HFFc6 (cell line): ENCODE data around the gene OPCML. TPM values are rescaled to one million over a fixed set of nuclear protein-coding genes. Genes with fewer than 3 reads are reported as not detected.

ENCODE experiments used
- DNase-seq: peaks from one replicate; pipeline ENCODE4 v3.0.0-alpha.2; 2018
- H3K27ac Mint-ChIP-seq: 2 replicates; pipeline ENCODE4 v1.8.0; 2020; ENCODE audit warnings: mild to moderate bottlenecking, mixed read lengths
- H3K27me3 Mint-ChIP-seq: 2 replicates; pipeline ENCODE4 v1.8.0; 2021; ENCODE audit warnings: mild to moderate bottlenecking, moderate library complexity, mixed read lengths; ENCODE audit not compliant: insufficient read depth
- H3K36me3 Mint-ChIP-seq: 2 replicates; pipeline ENCODE4 v1.8.0; 2021; ENCODE audit warnings: low read depth, mixed read lengths
- H3K4me1 Mint-ChIP-seq: 2 replicates; pipeline ENCODE4 v1.8.0; 2020; ENCODE audit warnings: low read depth, mixed read lengths
- H3K4me3 Mint-ChIP-seq: 2 replicates; pipeline ENCODE4 v1.8.0; 2020; ENCODE audit warnings: mild to moderate bottlenecking, moderate library complexity, mixed read lengths
- H3K9me3 Mint-ChIP-seq: 2 replicates; pipeline ENCODE4 v1.8.0; 2020; ENCODE audit warnings: mild to moderate bottlenecking, mixed read lengths
- total RNA-seq, 6 experiments: library from RNA; stranded (reverse); fragmentation: NEBNext Ultra II Directional; extraction: Animal tissue kit (Norgen Biotek cat#: 25700); gene quantifications; 2 replicates in 1 of 6; 3 replicates in 5 of 6; pipeline ENCODE4 v1.2.3, GENCODE V29; 2021
- TF ChIP-seq, protein P1 (sequence below): fragments of 200-600 bp; sonication (generic); IDR thresholded peaks from 2 replicates; pipeline ENCODE4 v1.5.0; 2021; ENCODE audit warnings: antibody characterized with exemption, mild to moderate bottlenecking

The OPCML gene
- total RNA-seq, 6 experiments from 2014 or later, result 0.11 to 1.7 (median 0.33) TPM

DNA sequence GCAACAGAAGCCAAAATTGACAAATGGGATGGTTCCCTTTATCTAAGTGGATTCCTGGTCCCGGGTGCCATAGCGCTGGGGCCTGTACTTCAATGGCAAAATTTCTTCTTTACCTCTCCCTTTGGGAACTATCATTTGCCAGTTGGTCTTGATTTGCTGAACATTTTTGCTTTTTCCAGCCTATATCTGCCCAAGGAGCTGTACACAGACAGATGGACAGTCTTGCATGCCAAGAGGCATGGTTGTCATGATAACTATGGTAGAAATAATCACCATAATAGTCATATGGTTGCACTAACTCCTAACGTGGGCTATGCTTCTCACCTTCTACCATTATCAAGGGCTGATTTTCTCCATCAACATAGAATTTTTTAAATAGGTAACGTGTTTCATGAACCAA is 1030.9 kb downstream of the OPCML start:
- Mint-ChIP-seq H3K27me3 (peaks cover 9% of the 10 kb centered on the region; the same call in 1 of the 2 replicates), H3K4me3 (no peak overlapping the region), H3K36me3 (no peaks in the 10 kb centered on the region), H3K27ac (no peak overlapping the region), H3K4me1 (peaks cover 9% of the 10 kb centered on the region; the same call in 1 of the 2 replicates), H3K9me3 (no peaks in the 10 kb centered on the region; the same call in 1 of the 2 replicates)
- TF ChIP-seq, protein P1, sequence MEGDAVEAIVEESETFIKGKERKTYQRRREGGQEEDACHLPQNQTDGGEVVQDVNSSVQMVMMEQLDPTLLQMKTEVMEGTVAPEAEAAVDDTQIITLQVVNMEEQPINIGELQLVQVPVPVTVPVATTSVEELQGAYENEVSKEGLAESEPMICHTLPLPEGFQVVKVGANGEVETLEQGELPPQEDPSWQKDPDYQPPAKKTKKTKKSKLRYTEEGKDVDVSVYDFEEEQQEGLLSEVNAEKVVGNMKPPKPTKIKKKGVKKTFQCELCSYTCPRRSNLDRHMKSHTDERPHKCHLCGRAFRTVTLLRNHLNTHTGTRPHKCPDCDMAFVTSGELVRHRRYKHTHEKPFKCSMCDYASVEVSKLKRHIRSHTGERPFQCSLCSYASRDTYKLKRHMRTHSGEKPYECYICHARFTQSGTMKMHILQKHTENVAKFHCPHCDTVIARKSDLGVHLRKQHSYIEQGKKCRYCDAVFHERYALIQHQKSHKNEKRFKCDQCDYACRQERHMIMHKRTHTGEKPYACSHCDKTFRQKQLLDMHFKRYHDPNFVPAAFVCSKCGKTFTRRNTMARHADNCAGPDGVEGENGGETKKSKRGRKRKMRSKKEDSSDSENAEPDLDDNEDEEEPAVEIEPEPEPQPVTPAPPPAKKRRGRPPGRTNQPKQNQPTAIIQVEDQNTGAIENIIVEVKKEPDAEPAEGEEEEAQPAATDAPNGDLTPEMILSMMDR, result no peak
- no peak for DNase-seq

DNA sequence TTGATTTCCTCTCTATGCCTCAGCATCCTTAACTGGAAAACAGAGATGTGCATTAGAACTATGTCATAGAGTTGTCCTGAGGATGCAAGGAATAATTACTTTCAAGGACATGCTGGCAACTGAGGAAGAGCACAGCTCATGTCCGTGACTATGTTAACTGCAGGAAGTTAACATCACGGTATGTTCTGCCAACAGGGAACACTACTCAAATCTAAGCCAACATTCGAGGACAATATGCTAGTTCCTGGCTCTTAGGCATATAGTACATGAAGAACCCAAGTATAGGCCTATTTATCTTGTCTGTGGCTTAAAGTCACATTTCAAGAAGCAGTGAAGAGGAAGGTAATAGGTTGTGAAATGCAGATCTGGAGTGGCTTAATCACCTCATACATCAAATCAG is 1032.6 kb downstream of the OPCML start:
- H3K9me3 Mint-ChIP-seq, result no peaks in the 10 kb centered on the region; the same call in 1 of the 2 replicates
- H3K4me3 Mint-ChIP-seq, result no peak overlapping the region
- no peaks in the 10 kb centered on the region; the same call in 1 of the 2 replicates for H3K4me1 Mint-ChIP-seq
- no peak for DNase-seq
- no peaks in the 10 kb centered on the region for H3K36me3 Mint-ChIP-seq
- H3K27me3 Mint-ChIP-seq, result peaks cover 6% of the 10 kb centered on the region; the same call in 1 of the 2 replicates
- H3K27ac Mint-ChIP-seq, result no peak overlapping the region
- TF ChIP-seq, protein P1, result no peak

DNA sequence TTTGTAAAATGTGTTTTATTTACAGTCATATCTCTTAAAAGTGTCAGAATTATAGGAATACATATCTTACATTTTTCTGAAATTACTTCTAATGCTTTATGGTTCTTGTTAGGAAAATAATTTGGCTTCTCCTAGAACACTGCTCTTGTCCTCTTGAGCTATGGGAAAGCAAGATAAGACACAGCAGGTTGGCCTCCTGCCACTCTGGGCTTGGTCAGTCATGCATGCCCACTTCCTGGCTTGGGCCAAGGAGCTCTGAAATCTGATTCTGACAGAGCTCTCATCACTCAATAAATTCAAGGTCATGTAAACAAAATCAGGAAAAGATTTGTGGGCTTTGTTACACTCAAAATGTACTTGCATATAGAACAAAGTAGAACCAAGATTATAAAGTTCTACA is 1036.0 kb downstream of the OPCML start:
- Mint-ChIP-seq H3K4me3 (no peak overlapping the region), H3K27me3 (no peaks in the 10 kb centered on the region; the same call in 1 of the 2 replicates), H3K27ac (no peak overlapping the region), H3K36me3 (no peaks in the 10 kb centered on the region), H3K4me1 (peaks cover 3% of the 10 kb centered on the region; the same call in 1 of the 2 replicates), H3K9me3 (no peaks in the 10 kb centered on the region; the same call in 1 of the 2 replicates)
- DNase-seq, result no peak
- TF ChIP-seq, protein P1, result no peak

DNA sequence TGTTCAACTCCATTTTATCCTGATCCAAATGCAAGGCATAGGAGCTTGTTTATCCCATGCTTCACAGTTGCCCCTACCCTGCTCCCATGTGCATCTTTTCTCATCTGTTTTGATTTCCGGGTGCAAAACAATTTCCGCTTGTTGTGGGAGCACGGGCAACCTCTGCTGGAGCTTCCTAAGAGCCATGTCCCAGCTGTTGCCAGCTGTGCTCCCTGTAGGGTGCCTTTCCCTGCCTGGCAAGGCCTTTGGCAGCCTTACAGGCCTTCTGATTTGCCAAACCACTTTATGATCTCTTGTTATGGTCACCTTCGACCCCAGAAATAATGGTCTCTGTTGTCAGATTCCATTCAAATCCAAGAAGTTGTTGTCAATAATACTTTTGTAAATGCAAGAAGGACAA is 1038.5 kb downstream of the OPCML start:
- Mint-ChIP-seq H3K4me3 (no peak overlapping the region), H3K4me1 (peaks cover 10% of the 10 kb centered on the region; the same call in 1 of the 2 replicates), H3K36me3 (no peaks in the 10 kb centered on the region), H3K27me3 (no peaks in the 10 kb centered on the region; the same call in 1 of the 2 replicates), H3K9me3 (peaks cover 12% of the 10 kb centered on the region; the same call in 1 of the 2 replicates), H3K27ac (no peak overlapping the region)
- DNase-seq, result no peak
- TF ChIP-seq, protein P1, result no peak

DNA sequence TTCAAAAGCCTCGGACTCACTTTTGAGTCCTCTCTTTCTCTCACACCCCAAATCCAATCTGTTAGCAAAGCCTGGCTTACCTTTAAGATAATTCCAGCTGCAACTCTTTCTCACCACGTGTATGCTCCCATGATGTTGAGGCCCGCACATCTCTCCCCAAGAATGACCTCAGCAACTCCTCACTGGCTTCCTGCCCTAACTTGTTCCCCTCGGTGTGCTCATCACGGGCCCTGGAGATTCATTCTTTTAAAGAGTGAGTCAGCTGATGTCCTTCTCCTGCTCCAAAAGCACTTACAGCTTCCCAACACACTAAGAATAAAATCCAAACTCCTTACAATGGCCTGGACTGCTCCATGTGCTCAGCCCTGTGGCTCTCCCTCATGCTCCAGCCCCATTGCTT is 1041.3 kb downstream of the OPCML start:
- Mint-ChIP-seq H3K4me3 (no peak overlapping the region), H3K27me3 (no peaks in the 10 kb centered on the region; the same call in 1 of the 2 replicates), H3K4me1 (peaks cover 10% of the 10 kb centered on the region; the same call in 1 of the 2 replicates), H3K9me3 (peaks cover 17% of the 10 kb centered on the region; the same call in 1 of the 2 replicates), H3K36me3 (no peaks in the 10 kb centered on the region), H3K27ac (no peak overlapping the region)
- TF ChIP-seq, protein P1, result no peak
- peak; percentile 17 for DNase-seq
